Measurements from ENCODE around the gene OR4C5. TPM values are rescaled to one million over a fixed set of nuclear protein-coding genes. Genes with fewer than 3 reads are reported as not detected.
"Not testable (repeated sequence)": the region's sequence is repeated elsewhere in the genome, so short reads cannot be mapped to it uniquely, and the experiment has no call there.

OR4C5 gene
- total RNA-seq, 1 experiment from 2014 or later: not detected

- CTCF ChIA-PET: no interaction called here
- Histone ChIP-seq H3K4me1 (ENCODE audit: control insufficient read depth, insufficient read depth, low read length) (no peaks in the 10 kb centered on the region), H3K36me3 (ENCODE audit: control insufficient read depth, insufficient read depth, low read length) (no peaks in the 10 kb centered on the region), H3K27me3 (ENCODE audit: control insufficient read depth, insufficient read depth, low read length) (no peaks in the 10 kb centered on the region), H3K9me3 (ENCODE audit: control insufficient read depth, insufficient read depth, low read depth, low read length) (peaks cover 2% of the 10 kb centered on the region; the same call in 1 of the 2 replicates), H3K4me3 (ENCODE audit: low read depth in 2 of 2, low read length in 2 of 2) (no peak overlapping the region), H3K27ac (ENCODE audit: low read length) (no peak overlapping the region)
- TF ChIP-seq SIN3A (IDR thresholded peaks at IDR 0.05; ENCODE audit: borderline replicate concordance, insufficient read depth, low read depth, low read length): no peak
- no peak for TF ChIP-seq TCF7L2 (IDR thresholded peaks at IDR 0.05; ENCODE audit: low read depth, low read length)
- no peak for TF ChIP-seq CTCF (IDR thresholded peaks at IDR 0.05)
- TF ChIP-seq POLR2AphosphoS5 (IDR thresholded peaks at IDR 0.05; ENCODE audit: low read depth, low read length): no peak
- in situ Hi-C loops (cut with HindIII; ENCODE audit: low pct_unique_long_range_greater_than_20kb, low sequenced_read_pairs): no loop called here
- DNase-seq (ENCODE audit: low read depth, low spot score) (no peak), ATAC-seq (no peak)
- no TSS peak for BruUV-seq (replicated peaks)
- intact Hi-C loops (cut with micrococcal nuclease; ENCODE audit: unreplicated experiment): no loop called here
- POLR2A ChIA-PET: no interaction called here
These were observed 24.8 kb downstream of the OR4C5 start for GRCh38 chr11:48341466-48341865.

DNA sequence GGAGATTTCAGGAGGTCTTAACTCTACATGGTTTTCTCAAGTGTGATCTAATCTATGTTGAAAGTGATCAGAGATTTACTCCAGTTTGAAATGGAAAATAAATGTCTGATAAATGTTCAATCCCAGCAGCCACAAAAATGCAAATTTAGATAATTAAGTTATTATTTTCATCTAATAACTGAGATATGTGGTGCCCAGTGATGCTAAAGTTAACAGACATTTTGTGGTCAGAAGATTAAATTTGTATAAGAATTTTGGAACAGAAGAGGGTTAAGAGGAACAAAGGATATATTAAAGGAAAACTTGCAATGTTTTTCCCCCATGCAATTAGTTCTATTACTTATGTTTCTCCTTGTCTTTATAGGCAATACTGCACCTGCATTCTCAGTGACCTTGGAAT lies 41.6 kb downstream of the OR4C5 start, which contains the start of gene OR4C3:
TSS of gene OR4C3 (plus strand) at position 301 of the 400 bp plus-strand sequence. CDS start 102 bp downstream, outside the sequence.
- CTCF ChIA-PET; DNase-seq (ENCODE audit: low read depth, low spot score); H3K27me3 ChIP-seq (ENCODE audit: control insufficient read depth, insufficient read depth, low read length); BruUV-seq (replicated peaks); H3K27ac ChIP-seq (ENCODE audit: low read length); POLR2A ChIA-PET; H3K36me3 ChIP-seq (ENCODE audit: control insufficient read depth, insufficient read depth, low read length); in situ Hi-C loops (cut with HindIII; ENCODE audit: low pct_unique_long_range_greater_than_20kb, low sequenced_read_pairs); H3K4me1 ChIP-seq (ENCODE audit: control insufficient read depth, insufficient read depth, low read length); H3K9me3 ChIP-seq (ENCODE audit: control insufficient read depth, insufficient read depth, low read depth, low read length); intact Hi-C loops (cut with micrococcal nuclease; ENCODE audit: unreplicated experiment); H3K4me3 ChIP-seq (ENCODE audit: low read depth in 2 of 2, low read length in 2 of 2); ATAC-seq: not testable (repeated sequence)

DNA sequence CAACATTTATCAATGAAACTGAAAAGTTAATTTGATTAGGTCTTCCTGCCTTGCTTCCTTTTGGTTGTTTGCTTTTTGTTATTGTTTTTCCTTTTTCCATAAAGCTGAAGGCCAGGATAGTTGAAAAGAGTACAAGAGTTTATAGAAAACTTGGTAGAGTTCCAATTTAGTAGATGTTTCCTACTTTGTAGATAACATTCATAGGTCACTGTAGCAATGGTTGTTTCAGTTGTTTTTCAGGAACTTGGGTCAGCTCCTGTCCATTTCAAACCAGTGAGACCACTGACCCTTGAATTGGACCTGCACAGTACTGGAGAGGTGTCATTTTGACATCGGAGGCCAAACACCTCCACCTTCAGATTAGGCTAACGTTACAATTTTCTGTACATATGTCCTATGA lies 46.5 kb downstream of the OR4C5 start:
- in situ Hi-C loops (cut with HindIII; ENCODE audit: low pct_unique_long_range_greater_than_20kb, low sequenced_read_pairs); BruUV-seq (replicated peaks); H3K36me3 ChIP-seq (ENCODE audit: control insufficient read depth, insufficient read depth, low read length); ATAC-seq; H3K4me3 ChIP-seq (ENCODE audit: low read depth in 2 of 2, low read length in 2 of 2); H3K27me3 ChIP-seq (ENCODE audit: control insufficient read depth, insufficient read depth, low read length); CTCF ChIA-PET; H3K27ac ChIP-seq (ENCODE audit: low read length); H3K4me1 ChIP-seq (ENCODE audit: control insufficient read depth, insufficient read depth, low read length); DNase-seq (ENCODE audit: low read depth, low spot score); intact Hi-C loops (cut with micrococcal nuclease; ENCODE audit: unreplicated experiment); H3K9me3 ChIP-seq (ENCODE audit: control insufficient read depth, insufficient read depth, low read depth, low read length); POLR2A ChIA-PET: not testable (repeated sequence)

Other genes with a start within 250 kb of the OR4C5 start
- gene OR4B1, start 149.7 kb downstream of the OR4C5 start, total RNA-seq (2021; ENCODE audit: unreplicated experiment): not detected
- gene OR4X2, start 121.4 kb downstream of the OR4C5 start, total RNA-seq (2021; ENCODE audit: unreplicated experiment): not detected
- not detected for gene OR4X1, start 102.6 kb downstream of the OR4C5 start, total RNA-seq (2021; ENCODE audit: unreplicated experiment)
- not detected for gene OR4S1, start 60.2 kb downstream of the OR4C5 start, total RNA-seq (2021; ENCODE audit: unreplicated experiment)
- gene OR4C3, start 41.5 kb downstream of the OR4C5 start, total RNA-seq (2021; ENCODE audit: unreplicated experiment): not detected
- not detected for gene OR4A47, start 122.3 kb upstream of the OR4C5 start, total RNA-seq (2021; ENCODE audit: unreplicated experiment)

Data from Panc1 (cell line).